Uterus (tissue), 4 donors: Measurements from ENCODE around the gene KRTAP2-4. TPM values are rescaled to one million over a fixed set of nuclear protein-coding genes. Genes with fewer than 3 reads are reported as not detected.
"Not testable (repeated sequence)": the region's sequence is repeated elsewhere in the genome, so short reads cannot be mapped to it uniquely, and the experiment has no call there.

Source experiments
- DNase-seq, 2 donors: peaks; one replicate each; pipeline ENCODE4 v3.0.0-alpha.2; 2019 to 2020
- H3K27ac ChIP-seq, 2 donors: fragments of 200-600 bp; sonication (generic); 1 replicate in 1 of 2; 2 replicates in 1 of 2; pipeline ENCODE4 v1.5.1; 2016 to 2018
- H3K27me3 ChIP-seq, 2 donors: fragments of 200-600 bp; sonication (generic); one replicate each; pipeline ENCODE4 v1.5.1; 2018 to 2019; ENCODE audit warnings: control low read depth in 1 of 2
- H3K36me3 ChIP-seq, 2 donors: fragments of 200-600 bp; sonication (generic); one replicate each; pipeline ENCODE4 v1.5.1; 2019; ENCODE audit warnings: control low read depth in 1 of 2
- H3K4me1 ChIP-seq, 2 donors: fragments of 200-600 bp; sonication (generic); one replicate each; pipeline ENCODE4 v1.5.1; 2018 to 2019; ENCODE audit warnings: control low read depth in 1 of 2
- H3K4me3 ChIP-seq, 2 donors: fragments of 200-600 bp; sonication (generic); 1 replicate in 1 of 2; 2 replicates in 1 of 2; pipeline ENCODE4 v1.5.1; 2018 to 2019; ENCODE audit warnings: mild to moderate bottlenecking in 1 of 2
- H3K9me3 ChIP-seq, 2 donors: fragments of 200-600 bp; sonication (generic); one replicate each; pipeline ENCODE4 v1.5.1; 2019; ENCODE audit warnings: control low read depth in 1 of 2
- CTCF ChIP-seq, 4 experiments: fragments of 200-600 bp in 2 of 4; fragments of 450-650 bp in 2 of 4; sonication (generic) in 2 of 4; IDR thresholded peaks; one replicate each; pipeline ENCODE4 v1.5.1; 2016 to 2019; ENCODE audit warnings: antibody characterized with exemption in 4 of 4, mild to moderate bottlenecking in 2 of 4, moderate library complexity in 1 of 4
- POLR2A ChIP-seq, 2 donors: fragments of 450-650 bp; IDR thresholded peaks; one replicate each; pipeline ENCODE4 v1.6.1; 2016; ENCODE audit warnings: antibody characterized with exemption in 2 of 2, mild to moderate bottlenecking in 1 of 2, moderate library complexity in 1 of 2
- intact Hi-C: fragments of 100-400 bp; cut with DNase I; formaldehyde crosslinking; loops from one replicate; pipeline ENCODE4 v1.15.1; 2023; ENCODE audit warnings: low total_unique reads
- total RNA-seq, 4 donors: library from RNA; depleted of rRNA in 3 of 4; stranded (reverse); fragments of >200 nt in 3 of 4; gene quantifications; one replicate each; pipeline versions ENCODE4 v1.1.0 to v1.2.4, GENCODE V29; 2014 to 2023
- donor health status: DM: yes; HTN: yes; CAD: no.

KRTAP2-4 gene
- total RNA-seq, 4 donors from 2014 or later: not detected

DNA sequence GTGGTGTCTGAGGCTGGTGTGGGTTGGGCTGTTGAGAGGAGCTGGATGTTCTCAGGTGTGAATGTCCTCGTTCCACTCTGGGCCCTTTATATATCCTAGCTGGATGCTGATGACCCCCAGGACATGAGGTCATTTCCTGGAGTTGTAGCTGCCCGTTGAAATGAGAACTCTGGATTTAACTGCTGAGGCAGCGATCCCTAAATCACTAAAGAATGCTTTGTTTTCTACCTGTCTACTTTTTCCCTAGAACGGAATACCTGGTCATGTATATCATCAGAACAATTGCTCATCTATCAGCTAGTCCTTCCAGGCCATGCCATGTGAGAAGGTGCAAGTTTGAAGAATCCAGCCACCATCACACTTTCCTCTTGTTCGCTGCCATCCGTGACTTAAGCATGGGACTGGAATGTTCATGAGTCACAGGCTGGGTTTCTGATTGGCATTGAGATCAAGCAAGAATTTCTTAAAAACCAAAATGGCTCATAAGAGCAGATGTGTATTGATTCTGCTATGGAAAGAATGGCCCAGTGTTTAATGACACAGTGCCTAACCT is 5.6 kb downstream of the KRTAP2-4 start, which contains the start of gene KRTAP2-3:
KRTAP2-3 (minus strand) TSS at position 63 of the 553 bp plus-strand sequence. CDS start 64 bp downstream, outside the sequence.
- DNase-seq: no peak
- Histone ChIP-seq H3K9me3 (no peaks in the 10 kb centered on the region), H3K36me3 (no peaks in the 10 kb centered on the region), H3K4me1 (peaks cover 0 to 8% of the 10 kb centered on the region in 2 donors), H3K27ac (peak within 1 kb of the TSS in 1 of 2 donors; percentile 67), H3K27me3 (no peaks in the 10 kb centered on the region), H3K4me3 (no peak within 1 kb of the TSS)
- TF ChIP-seq CTCF (IDR thresholded peaks at IDR 0.05): no peak
- TF ChIP-seq POLR2A (IDR thresholded peaks at IDR 0.05): no peak
- intact Hi-C loops: no loop called here

- H3K9me3 ChIP-seq, H3K27me3 ChIP-seq, intact Hi-C loops, H3K4me1 ChIP-seq, H3K4me3 ChIP-seq, DNase-seq, H3K36me3 ChIP-seq, H3K27ac ChIP-seq: not testable (repeated sequence)
These were observed 6.2 kb downstream of the KRTAP2-4 start for GRCh38 chr17:41059276-41060051.

GRCh38 chr17:41058741-41059140 is 6.9 kb downstream of the KRTAP2-4 start:
- intact Hi-C loops: no loop called here
- H3K27ac ChIP-seq: no peak overlapping the region
- H3K27me3 ChIP-seq: no peaks in the 10 kb centered on the region
- H3K4me1 ChIP-seq: peaks cover 0 to 8% of the 10 kb centered on the region in 2 donors
- H3K36me3 ChIP-seq: no peaks in the 10 kb centered on the region
- no peak overlapping the region for H3K4me3 ChIP-seq
- no peak for DNase-seq
- TF ChIP-seq POLR2A (IDR thresholded peaks at IDR 0.05): no peak
- no peak for TF ChIP-seq CTCF (IDR thresholded peaks at IDR 0.05)
- no peaks in the 10 kb centered on the region for H3K9me3 ChIP-seq

- Histone ChIP-seq H3K27ac (no peak overlapping the region), H3K36me3 (no peaks in the 10 kb centered on the region), H3K4me1 (peaks cover 0 to 7% of the 10 kb centered on the region in 2 donors), H3K4me3 (no peak overlapping the region), H3K9me3 (no peaks in the 10 kb centered on the region), H3K27me3 (no peaks in the 10 kb centered on the region)
- intact Hi-C loops: no loop called here
- TF ChIP-seq POLR2A (IDR thresholded peaks at IDR 0.05): no peak
- no peak for TF ChIP-seq CTCF (IDR thresholded peaks at IDR 0.05)
- no peak for DNase-seq
These were observed 8.1 kb downstream of the KRTAP2-4 start for GRCh38 chr17:41057547-41057946.

GRCh38 chr17:41055130-41055529 is 10.5 kb downstream of the KRTAP2-4 start, which contains the start of gene KRTAP2-2:
TSS of gene KRTAP2-2 (minus strand) at chr17:41055230. CDS start at chr17:41055211, 19 bp downstream.
- H3K4me1 ChIP-seq, DNase-seq, intact Hi-C loops: not testable (repeated sequence)

GRCh38 chr17:41054556-41054955 is 11.1 kb downstream of the KRTAP2-4 start:
- intact Hi-C loops, H3K4me1 ChIP-seq, H3K9me3 ChIP-seq, H3K36me3 ChIP-seq, H3K27ac ChIP-seq, H3K4me3 ChIP-seq, DNase-seq, H3K27me3 ChIP-seq: not testable (repeated sequence)

More at GRCh38 chr17:41055130-41055529, 10.5 kb downstream of the KRTAP2-4 start, which contains the start of gene KRTAP2-2:
- not testable (repeated sequence) for H3K9me3 ChIP-seq, H3K36me3 ChIP-seq, H3K4me3 ChIP-seq, H3K27ac ChIP-seq, H3K27me3 ChIP-seq
